ENCODE measurements around the gene WNT3. TPM values are rescaled to one million over a fixed set of nuclear protein-coding genes. Genes with fewer than 3 reads are reported as not detected.

The WNT3 gene
- total RNA-seq, 1 donor: 1.1 TPM

DNA sequence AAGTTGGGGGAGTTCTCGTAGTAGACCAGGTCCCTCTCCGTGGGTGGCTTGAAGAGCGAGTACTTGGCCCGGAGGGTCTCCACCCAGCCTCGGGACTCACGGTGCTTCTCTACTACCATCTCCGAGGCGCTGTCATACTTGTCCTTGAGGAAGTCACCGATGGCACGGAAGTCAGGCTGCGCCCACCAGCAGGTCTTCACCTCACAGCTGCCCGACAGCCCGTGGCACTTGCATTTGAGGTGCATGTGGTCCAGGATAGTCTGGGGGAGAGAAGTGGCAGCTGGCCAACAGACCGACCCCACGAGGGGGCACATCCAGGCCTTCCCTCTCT, 50.0 kb downstream of the WNT3 start:
- no peaks in the 10 kb centered on the region for H4K20me1 ChIP-seq (ENCODE audit: insufficient read depth, low read length)
- no peak overlapping the region for H3K27ac ChIP-seq (ENCODE audit: low read depth, low read length)
- no peak overlapping the region for H3K4me3 ChIP-seq (ENCODE audit: insufficient read depth, low read length)
- no peaks in the 10 kb centered on the region for H3K9me3 ChIP-seq (ENCODE audit: low read depth, low read length)
- peaks cover 27% of the 10 kb centered on the region for H3K4me1 ChIP-seq (ENCODE audit: insufficient read depth, low read length)
- H3K27me3 ChIP-seq (ENCODE audit: insufficient read depth, low read length): no peaks in the 10 kb centered on the region
- H2AFZ ChIP-seq (ENCODE audit: low read length): no peak overlapping the region
- no peak for DNase-seq (ENCODE audit: insufficient read length, low spot score, missing footprints)
- H3K79me2 ChIP-seq (ENCODE audit: insufficient read depth, low read length): no peaks in the 10 kb centered on the region
- no peak overlapping the region for H3K4me2 ChIP-seq (ENCODE audit: insufficient read depth, low read length)
- H3K36me3 ChIP-seq (ENCODE audit: insufficient read depth, low read length): no peaks in the 10 kb centered on the region
- TF ChIP-seq, protein P1, sequence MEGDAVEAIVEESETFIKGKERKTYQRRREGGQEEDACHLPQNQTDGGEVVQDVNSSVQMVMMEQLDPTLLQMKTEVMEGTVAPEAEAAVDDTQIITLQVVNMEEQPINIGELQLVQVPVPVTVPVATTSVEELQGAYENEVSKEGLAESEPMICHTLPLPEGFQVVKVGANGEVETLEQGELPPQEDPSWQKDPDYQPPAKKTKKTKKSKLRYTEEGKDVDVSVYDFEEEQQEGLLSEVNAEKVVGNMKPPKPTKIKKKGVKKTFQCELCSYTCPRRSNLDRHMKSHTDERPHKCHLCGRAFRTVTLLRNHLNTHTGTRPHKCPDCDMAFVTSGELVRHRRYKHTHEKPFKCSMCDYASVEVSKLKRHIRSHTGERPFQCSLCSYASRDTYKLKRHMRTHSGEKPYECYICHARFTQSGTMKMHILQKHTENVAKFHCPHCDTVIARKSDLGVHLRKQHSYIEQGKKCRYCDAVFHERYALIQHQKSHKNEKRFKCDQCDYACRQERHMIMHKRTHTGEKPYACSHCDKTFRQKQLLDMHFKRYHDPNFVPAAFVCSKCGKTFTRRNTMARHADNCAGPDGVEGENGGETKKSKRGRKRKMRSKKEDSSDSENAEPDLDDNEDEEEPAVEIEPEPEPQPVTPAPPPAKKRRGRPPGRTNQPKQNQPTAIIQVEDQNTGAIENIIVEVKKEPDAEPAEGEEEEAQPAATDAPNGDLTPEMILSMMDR (IDR thresholded peaks at IDR 0.05; ENCODE audit: extremely low read depth, low read depth, low read length): no peak

DNA sequence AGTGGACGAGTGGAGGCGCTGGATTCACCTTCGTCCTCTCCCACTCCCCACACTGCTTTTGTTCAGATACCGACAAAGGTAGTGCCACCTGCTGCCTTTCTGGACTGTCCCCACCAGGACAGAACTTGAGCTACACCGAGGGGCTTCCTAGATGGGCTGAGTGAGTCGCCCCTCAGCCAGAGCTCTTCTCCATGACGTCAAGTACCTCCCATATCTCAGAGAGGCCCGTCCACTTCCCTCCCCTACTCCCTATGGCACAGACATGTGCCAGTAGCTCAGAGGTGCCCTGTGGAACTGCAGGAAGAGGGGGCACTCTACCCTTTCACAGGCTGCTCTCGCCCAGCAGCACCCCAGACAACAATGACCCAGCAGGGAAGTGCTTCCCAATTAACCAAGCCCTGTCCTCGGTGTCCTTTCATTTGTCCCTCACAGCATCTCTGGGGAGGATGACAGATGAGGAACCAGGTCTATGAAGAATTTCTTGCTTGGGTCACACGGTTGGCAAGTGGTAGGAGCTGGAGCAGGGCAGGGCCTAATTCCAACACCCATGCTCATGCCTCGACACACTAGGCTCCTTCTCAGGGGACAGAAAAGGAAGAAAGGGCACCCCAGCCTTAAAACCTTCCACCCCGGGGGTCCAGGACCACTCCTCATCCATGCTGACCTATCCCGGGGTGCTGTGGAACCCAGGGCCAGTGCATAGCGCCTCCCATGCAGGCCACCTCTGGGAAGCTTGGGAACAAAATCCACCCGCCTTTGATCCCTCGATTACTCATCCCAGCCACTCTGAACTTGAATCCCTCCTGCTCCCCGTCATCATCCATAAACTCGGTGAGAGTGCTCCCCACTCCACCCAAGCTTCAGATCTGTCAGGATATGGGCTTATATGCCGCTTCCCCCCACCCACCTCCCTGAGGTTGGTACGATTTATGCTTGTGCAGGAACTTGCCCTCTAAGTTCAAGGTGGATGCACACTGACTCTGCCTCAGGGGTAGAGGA, 51.7 kb downstream of the WNT3 start:
- no peaks in the 10 kb centered on the region for H3K79me2 ChIP-seq (ENCODE audit: insufficient read depth, low read length)
- no peak overlapping the region for H3K27ac ChIP-seq (ENCODE audit: low read depth, low read length)
- H4K20me1 ChIP-seq (ENCODE audit: insufficient read depth, low read length): no peaks in the 10 kb centered on the region
- H3K4me3 ChIP-seq (ENCODE audit: insufficient read depth, low read length): no peak overlapping the region
- no peaks in the 10 kb centered on the region for H3K9me3 ChIP-seq (ENCODE audit: low read depth, low read length)
- no peak overlapping the region for H2AFZ ChIP-seq (ENCODE audit: low read length)
- no peaks in the 10 kb centered on the region for H3K27me3 ChIP-seq (ENCODE audit: insufficient read depth, low read length)
- peaks cover 27% of the 10 kb centered on the region for H3K4me1 ChIP-seq (ENCODE audit: insufficient read depth, low read length)
- no peak for DNase-seq (ENCODE audit: insufficient read length, low spot score, missing footprints)
- no peak overlapping the region for H3K4me2 ChIP-seq (ENCODE audit: insufficient read depth, low read length)
- TF ChIP-seq, protein P1 (IDR thresholded peaks at IDR 0.05; ENCODE audit: extremely low read depth, low read depth, low read length): no peak
- no peaks in the 10 kb centered on the region for H3K36me3 ChIP-seq (ENCODE audit: insufficient read depth, low read length)

DNA sequence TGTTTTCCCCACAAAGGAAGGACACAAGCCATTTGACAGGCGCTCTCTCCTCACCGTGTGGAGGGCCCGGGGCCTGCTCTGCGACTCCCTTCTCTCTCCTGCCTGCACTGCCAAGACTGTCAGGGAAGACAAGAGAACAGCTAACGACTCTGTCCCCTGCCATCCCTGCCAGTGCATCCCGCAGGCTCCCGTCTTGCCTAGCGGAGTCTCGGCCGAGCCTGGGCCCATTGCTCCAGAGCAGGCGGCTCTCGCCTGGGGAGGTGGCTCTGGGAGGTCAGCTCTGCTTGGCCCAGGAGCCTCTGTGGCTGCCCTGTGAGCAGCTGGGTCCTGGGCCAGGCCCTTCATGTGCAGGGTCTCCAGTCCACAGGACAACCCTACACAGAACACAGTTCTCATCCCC, 53.0 kb downstream of the WNT3 start:
- TF ChIP-seq, protein P1 (IDR thresholded peaks at IDR 0.05; ENCODE audit: extremely low read depth, low read depth, low read length): no peak
- Histone ChIP-seq H4K20me1 (ENCODE audit: insufficient read depth, low read length) (no peaks in the 10 kb centered on the region), H3K4me1 (ENCODE audit: insufficient read depth, low read length) (peaks cover 21% of the 10 kb centered on the region), H3K4me3 (ENCODE audit: insufficient read depth, low read length) (no peak overlapping the region), H3K79me2 (ENCODE audit: insufficient read depth, low read length) (no peaks in the 10 kb centered on the region), H3K9me3 (ENCODE audit: low read depth, low read length) (no peaks in the 10 kb centered on the region), H3K27ac (ENCODE audit: low read depth, low read length) (peak overlapping the region; percentile 18), H2AFZ (ENCODE audit: low read length) (no peak overlapping the region), H3K4me2 (ENCODE audit: insufficient read depth, low read length) (no peak overlapping the region), H3K27me3 (ENCODE audit: insufficient read depth, low read length) (no peaks in the 10 kb centered on the region), H3K36me3 (ENCODE audit: insufficient read depth, low read length) (no peaks in the 10 kb centered on the region)
- DNase-seq (ENCODE audit: insufficient read length, low spot score, missing footprints): no peak

DNA sequence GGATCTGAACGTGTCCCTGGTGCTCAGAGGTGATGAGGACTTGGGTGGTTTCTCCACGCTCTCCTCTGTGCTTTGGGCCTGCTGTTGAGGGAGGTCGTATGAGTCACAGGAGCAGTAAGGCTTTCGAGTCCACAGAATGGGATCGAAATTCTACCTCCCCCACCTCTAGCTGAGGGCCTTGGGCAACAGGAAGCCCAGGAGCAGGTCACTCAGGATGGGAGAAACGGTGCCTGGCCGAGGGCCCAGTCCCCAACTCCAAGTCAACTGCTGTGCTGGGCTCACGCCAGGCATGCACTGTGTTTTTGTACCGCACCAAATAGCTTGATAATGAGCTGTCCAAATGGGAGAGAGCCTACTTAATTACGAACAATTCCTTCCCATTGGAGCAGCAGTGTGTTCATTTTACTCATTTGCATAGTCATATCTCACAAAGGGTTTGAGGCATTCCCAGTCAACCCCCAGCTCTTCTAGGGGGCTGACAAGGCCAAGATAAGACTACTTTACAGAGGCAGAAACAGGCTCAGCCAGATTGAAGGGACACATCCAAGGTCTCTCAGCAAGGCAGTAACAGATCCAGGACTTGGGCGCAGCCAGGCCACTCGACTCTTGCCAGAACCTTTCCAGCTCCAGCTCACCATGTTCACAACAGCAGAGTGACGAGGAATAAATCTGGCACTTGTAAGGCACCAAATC, 53.6 kb downstream of the WNT3 start:
- peak; percentile 95 for DNase-seq (ENCODE audit: insufficient read length, low spot score, missing footprints)
- H4K20me1 ChIP-seq (ENCODE audit: insufficient read depth, low read length): no peaks in the 10 kb centered on the region
- peaks cover 16% of the 10 kb centered on the region for H3K4me1 ChIP-seq (ENCODE audit: insufficient read depth, low read length)
- TF ChIP-seq, protein P1 (IDR thresholded peaks at IDR 0.05; ENCODE audit: extremely low read depth, low read depth, low read length): no peak
- no peak overlapping the region for H3K4me3 ChIP-seq (ENCODE audit: insufficient read depth, low read length)
- H3K4me2 ChIP-seq (ENCODE audit: insufficient read depth, low read length): peak overlapping the region; percentile 26
- no peaks in the 10 kb centered on the region for H3K36me3 ChIP-seq (ENCODE audit: insufficient read depth, low read length)
- H3K9me3 ChIP-seq (ENCODE audit: low read depth, low read length): no peaks in the 10 kb centered on the region
- H3K79me2 ChIP-seq (ENCODE audit: insufficient read depth, low read length): no peaks in the 10 kb centered on the region
- H3K27me3 ChIP-seq (ENCODE audit: insufficient read depth, low read length): no peaks in the 10 kb centered on the region
- H2AFZ ChIP-seq (ENCODE audit: low read length): no peak overlapping the region
- H3K27ac ChIP-seq (ENCODE audit: low read depth, low read length): peak overlapping the region; percentile 18

Data from osteoblast (primary cell).